Measurements from ENCODE around the gene ZPR1.
A peak's percentile ranks its signal among the peaks of the same experiment; 100 is the strongest.
"Not testable (repeated sequence)": the region's sequence is repeated elsewhere in the genome, so short reads cannot be mapped to it uniquely, and the experiment has no call there.

Gene ZPR1, protein sequence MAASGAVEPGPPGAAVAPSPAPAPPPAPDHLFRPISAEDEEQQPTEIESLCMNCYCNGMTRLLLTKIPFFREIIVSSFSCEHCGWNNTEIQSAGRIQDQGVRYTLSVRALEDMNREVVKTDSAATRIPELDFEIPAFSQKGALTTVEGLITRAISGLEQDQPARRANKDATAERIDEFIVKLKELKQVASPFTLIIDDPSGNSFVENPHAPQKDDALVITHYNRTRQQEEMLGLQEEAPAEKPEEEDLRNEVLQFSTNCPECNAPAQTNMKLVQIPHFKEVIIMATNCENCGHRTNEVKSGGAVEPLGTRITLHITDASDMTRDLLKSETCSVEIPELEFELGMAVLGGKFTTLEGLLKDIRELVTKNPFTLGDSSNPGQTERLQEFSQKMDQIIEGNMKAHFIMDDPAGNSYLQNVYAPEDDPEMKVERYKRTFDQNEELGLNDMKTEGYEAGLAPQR

GRCh38 chr11:116787786-116788486, at the start of gene ZPR1:
Gene ZPR1, minus strand, starts transcription at chr11:116788023. Its CDS starts 33 bp downstream, at chr11:116787990.
- DNase-seq: peak; percentile 77

DNA sequence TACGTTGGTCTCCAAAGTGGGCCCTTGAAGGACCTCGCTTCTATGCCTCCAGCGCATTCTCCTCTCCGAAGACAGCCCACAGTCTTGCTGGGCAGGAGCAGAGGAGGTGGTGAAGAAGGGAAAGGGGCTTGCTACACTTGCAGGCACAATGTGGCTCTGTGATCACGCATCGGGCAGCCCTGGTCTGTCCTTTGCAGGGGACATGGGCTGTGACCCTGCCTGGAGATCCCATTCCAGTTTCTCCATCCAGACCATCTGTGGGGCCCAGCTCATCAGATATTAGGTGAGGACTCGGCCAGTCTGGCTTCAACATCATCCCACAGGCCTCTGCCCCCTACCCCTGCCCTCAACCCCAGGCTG, 48.8 kb upstream of the ZPR1 start:
- no peak for DNase-seq

- peak; percentile 86 for DNase-seq
Measured at GRCh38 chr11:116835791-116836631, 48.2 kb upstream of the ZPR1 start.

- no peak for DNase-seq
Measured at GRCh38 chr11:116835042-116835772, 47.4 kb upstream of the ZPR1 start.

- DNase-seq: not testable (repeated sequence)
Measured at GRCh38 chr11:116834535-116835041, 46.8 kb upstream of the ZPR1 start.

- DNase-seq: no peak
Measured at GRCh38 chr11:116833816-116834534, 46.2 kb upstream of the ZPR1 start.

GRCh38 chr11:116833491-116833815, 45.6 kb upstream of the ZPR1 start:
- no peak for DNase-seq

- no peak for DNase-seq
Measured at GRCh38 chr11:116832350-116833290, 44.8 kb upstream of the ZPR1 start.

DNA sequence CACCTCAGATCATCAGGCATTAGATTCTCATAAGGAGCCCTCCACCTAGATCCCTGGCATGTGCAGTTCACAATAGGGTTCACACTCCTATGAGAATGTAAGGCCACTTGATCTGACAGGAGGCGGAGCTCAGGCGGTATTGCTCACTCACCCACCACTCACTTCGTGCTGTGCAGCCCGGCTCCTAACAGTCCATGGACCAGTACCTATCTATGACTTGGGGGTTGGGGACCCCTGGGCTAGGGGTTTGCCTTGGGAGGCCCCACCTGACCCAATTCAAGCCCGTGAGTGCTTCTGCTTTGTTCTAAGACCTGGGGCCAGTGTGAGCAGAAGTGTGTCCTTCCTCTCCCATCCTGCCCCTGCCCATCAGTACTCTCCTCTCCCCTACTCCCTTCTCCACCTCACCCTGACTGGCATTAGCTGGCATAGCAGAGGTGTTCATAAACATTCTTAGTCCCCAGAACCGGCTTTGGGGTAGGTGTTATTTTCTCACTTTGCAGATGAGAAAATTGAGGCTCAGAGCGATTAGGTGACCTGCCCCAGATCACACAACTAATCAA, 44.0 kb upstream of the ZPR1 start:
- no peak for DNase-seq

DNA sequence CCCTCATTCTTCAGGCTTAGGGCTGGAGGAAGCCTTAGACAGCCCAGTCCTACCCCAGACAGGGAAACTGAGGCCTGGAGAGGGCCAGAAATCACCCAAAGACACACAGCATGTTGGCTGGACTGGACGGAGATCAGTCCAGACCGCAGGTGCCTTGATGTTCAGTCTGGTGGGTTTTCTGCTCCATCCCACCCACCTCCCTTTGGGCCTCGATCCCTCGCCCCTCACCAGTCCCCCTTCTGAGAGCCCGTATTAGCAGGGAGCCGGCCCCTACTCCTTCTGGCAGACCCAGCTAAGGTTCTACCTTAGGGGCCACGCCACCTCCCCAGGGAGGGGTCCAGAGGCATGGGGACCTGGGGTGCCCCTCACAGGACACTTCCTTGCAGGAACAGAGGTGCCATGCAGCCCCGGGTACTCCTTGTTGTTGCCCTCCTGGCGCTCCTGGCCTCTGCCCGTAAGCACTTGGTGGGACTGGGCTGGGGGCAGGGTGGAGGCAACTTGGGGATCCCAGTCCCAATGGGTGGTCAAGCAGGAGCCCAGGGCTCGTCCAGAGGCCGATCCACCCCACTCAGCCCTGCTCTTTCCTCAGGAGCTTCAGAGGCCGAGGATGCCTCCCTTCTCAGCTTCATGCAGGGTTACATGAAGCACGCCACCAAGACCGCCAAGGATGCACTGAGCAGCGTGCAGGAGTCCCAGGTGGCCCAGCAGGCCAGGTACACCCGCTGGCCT, 42.5 kb upstream of the ZPR1 start:
- DNase-seq: no peak

DNA sequence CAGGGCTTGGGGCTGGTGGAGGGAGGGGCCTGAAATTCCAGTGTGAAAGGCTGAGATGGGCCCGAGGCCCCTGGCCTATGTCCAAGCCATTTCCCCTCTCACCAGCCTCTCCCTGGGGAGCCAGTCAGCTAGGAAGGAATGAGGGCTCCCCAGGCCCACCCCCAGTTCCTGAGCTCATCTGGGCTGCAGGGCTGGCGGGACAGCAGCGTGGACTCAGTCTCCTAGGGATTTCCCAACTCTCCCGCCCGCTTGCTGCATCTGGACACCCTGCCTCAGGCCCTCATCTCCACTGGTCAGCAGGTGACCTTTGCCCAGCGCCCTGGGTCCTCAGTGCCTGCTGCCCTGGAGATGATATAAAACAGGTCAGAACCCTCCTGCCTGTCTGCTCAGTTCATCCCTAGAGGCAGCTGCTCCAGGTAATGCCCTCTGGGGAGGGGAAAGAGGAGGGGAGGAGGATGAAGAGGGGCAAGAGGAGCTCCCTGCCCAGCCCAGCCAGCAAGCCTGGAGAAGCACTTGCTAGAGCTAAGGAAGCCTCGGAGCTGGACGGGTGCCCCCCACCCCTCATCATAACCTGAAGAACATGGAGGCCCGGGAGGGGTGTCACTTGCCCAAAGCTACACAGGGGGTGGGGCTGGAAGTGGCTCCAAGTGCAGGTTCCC, 41.8 kb upstream of the ZPR1 start, which contains the start of gene APOC3:
Gene APOC3 (plus strand): TSS at position 383 of the 659 bp plus-strand sequence. CDS start 676 bp downstream, outside the sequence.
- DNase-seq: no peak

DNA sequence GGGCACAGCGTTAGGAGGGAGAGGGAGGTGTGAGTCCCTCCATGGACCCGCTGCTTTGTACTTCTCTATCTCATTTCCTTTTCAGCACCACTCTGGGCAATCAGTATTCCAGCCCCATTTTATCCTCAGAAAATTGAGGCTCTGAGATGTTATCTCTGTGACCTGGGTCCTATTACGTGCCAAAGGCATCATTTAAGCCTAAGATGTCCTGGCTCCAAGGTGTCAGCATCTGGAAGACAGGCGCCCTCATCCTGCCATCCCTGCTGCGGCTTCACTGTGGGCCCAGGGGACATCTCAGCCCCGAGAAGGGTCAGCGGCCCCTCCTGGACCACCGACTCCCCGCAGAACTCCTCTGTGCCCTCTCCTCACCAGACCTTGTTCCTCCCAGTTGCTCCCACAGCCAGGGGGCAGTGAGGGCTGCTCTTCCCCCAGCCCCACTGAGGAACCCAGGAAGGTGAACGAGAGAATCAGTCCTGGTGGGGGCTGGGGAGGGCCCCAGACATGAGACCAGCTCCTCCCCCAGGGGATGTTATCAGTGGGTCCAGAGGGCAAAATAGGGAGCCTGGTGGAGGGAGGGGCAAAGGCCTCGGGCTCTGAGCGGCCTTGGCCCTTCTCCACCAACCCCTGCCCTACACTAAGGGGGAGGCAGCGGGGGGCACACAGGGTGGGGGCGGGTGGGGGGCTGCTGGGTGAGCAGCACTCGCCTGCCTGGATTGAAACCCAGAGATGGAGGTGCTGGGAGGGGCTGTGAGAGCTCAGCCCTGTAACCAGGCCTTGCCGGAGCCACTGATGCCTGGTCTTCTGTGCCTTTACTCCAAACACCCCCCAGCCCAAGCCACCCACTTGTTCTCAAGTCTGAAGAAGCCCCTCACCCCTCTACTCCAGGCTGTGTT, 41.1 kb upstream of the ZPR1 start:
- DNase-seq: no peak

GRCh38 chr11:116827461-116827860, 39.6 kb upstream of the ZPR1 start:
- no peak for DNase-seq

DNA sequence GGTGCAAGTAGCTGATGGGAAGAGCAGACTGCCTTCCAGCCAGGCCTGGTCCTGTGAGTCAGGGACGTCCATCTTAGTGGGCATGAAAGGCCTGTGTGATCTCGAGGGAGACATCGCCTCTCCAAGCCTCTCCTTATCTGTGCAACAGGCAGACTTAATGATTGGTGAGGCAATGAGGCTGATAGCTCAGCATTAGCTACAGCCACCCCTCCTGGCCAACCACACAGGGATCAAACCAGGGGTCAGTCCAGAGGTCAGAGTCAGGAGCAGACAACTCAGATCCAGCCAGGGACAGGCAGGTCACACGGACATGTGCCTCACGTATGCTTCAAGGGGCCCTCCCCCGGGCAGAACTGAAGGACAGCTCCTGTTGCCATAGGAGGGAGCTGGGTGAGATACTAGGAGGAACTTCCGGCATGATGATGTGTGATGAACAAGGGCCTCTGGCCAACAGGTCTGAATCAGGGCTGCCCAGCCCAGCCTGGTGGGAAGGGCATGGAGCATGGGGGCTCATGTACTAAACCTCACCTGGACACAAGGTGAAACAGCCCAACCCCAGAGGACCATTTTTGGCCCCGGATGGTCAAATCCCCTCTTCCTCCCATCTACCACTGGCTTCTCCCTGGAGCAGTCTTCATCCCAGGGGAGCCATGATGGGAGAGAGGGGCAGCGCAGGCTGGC, 39.1 kb upstream of the ZPR1 start:
- no peak for DNase-seq

DNA sequence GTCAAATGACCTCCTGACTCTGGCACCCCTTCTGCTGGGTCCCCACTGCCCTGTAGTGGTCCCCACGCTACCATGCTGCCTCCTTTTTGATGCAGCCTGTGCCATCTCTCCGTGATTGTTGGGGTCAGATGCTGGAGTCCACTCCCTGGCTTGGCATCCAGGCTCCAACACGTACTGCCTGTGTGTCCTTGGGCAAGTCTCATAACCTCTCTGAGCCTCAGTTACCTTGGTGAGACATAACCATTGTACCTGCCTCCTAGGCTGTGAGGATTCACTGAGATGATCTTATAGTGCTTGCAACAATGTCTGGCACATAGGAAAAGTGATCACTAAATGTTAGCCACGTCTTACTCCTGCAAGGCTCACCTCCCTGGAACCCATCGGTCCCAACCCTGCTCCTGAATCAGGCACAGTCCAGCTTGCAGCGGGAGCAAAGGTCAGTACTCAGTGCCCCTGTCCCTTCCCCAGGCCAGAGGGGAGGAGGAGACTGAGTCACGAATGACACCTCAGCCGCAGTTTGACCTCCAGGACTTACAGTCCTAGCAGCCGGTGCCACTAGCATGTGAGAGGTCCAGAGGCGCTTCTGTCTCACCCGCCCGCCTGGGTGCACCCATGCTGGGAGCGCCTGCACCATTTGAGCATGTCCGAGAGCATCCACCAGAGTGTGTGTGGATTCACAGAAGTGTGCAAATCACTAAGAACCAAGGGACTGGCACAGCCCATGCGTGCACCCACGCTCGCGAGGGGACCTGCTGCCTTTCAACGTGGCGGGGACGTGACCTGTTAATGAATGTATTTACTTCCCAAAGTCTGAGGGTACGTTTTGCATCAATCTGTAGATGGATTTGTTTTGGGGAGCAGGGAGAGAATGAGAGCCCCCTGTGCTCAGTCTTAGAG, 38.3 kb upstream of the ZPR1 start:
- DNase-seq: no peak

DNA sequence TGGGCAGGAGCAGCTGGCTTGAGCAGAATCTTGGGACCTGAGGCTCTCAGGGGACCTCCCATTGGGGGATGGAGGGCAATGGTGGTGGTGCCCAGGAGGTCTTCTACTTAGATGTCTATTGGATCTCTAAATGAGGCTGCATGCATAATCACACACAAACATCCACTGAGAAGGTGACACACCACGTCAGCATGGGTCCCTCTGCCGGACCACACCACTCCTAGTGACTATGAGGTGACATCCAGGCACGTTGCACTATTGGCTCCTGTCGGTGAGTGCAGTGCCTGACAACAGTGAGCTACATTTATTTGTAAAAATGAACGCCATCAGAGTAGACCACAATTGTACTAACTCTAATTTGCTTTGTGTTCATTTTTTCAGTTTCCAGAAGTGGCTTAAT, 37.6 kb upstream of the ZPR1 start:
- DNase-seq: no peak

Data from NCI-H774 (cell line).